MM.1S (cell line): ENCODE measurements around the gene RCC2.

Experiments
- DNase-seq: peaks from one replicate; pipeline ENCODE4 v3.0.0-alpha.2; 2015
- H2AFZ ChIP-seq: fragments of 300-600 bp; sonication (generic); 2 replicates; pipeline ENCODE4 v1.6.0; 2016; ENCODE audit warnings: antibody characterized with exemption, low read length
- H3F3A ChIP-seq: fragments of 300-600 bp; sonication (generic); 2 replicates; pipeline ENCODE4 v1.6.1; 2016; ENCODE audit warnings: mild to moderate bottlenecking, antibody characterized with exemption, low read length, moderate library complexity, mixed read lengths; ENCODE audit not compliant: insufficient read depth
- H3K27ac ChIP-seq: fragments of 300-600 bp; sonication (generic); 2 replicates; pipeline ENCODE4 v1.5.1; 2016; ENCODE audit warnings: mild to moderate bottlenecking, low read length
- H3K27me3 ChIP-seq: fragments of 300-600 bp; sonication (generic); replicated peaks from 2 replicates; pipeline ENCODE4 v1.6.0; 2016; ENCODE audit warnings: low read length; ENCODE audit not compliant: insufficient read depth
- H3K36me3 ChIP-seq: fragments of 300-600 bp; sonication (generic); replicated peaks from 2 replicates; pipeline ENCODE4 v1.6.1; 2016; ENCODE audit warnings: mild to moderate bottlenecking, low read length, mixed read lengths; ENCODE audit not compliant: insufficient read depth
- H3K4me1 ChIP-seq: fragments of 300-600 bp; sonication (generic); 2 replicates; pipeline ENCODE4 v1.6.1; 2016; ENCODE audit warnings: low read length, mixed read lengths
- H3K4me2 ChIP-seq: fragments of 300-600 bp; sonication (generic); 2 replicates; pipeline ENCODE4 v1.6.0; 2016; ENCODE audit warnings: low read depth, low read length
- H3K4me3 ChIP-seq: fragments of 300-600 bp; sonication (generic); 2 replicates; pipeline ENCODE4 v1.5.1; 2016; ENCODE audit warnings: low read length, mixed read lengths
- H3K79me2 ChIP-seq: fragments of 300-600 bp; sonication (generic); 2 replicates; pipeline ENCODE4 v1.6.1; 2016; ENCODE audit warnings: mixed run types, low read length, mixed read lengths
- H3K9ac ChIP-seq: fragments of 300-600 bp; sonication (generic); 2 replicates; pipeline ENCODE4 v1.6.1; 2016; ENCODE audit warnings: low read length, mixed read lengths
- H3K9me2 ChIP-seq: fragments of 300-600 bp; sonication (generic); replicated peaks from 2 replicates; pipeline ENCODE4 v1.6.1; 2016; ENCODE audit warnings: mild to moderate bottlenecking, low read length, mixed read lengths; ENCODE audit not compliant: insufficient read depth
- H3K9me3 ChIP-seq: fragments of 300-600 bp; sonication (generic); replicated peaks from 2 replicates; pipeline ENCODE4 v1.6.1; 2016; ENCODE audit warnings: mild to moderate bottlenecking, low read length, mixed read lengths; ENCODE audit not compliant: insufficient read depth
- H4K20me1 ChIP-seq: fragments of 300-600 bp; sonication (generic); 2 replicates; pipeline ENCODE4 v1.6.1; 2016; ENCODE audit warnings: mild to moderate bottlenecking, low read length, moderate library complexity, mixed read lengths; ENCODE audit not compliant: insufficient read depth
- EZH2 ChIP-seq: fragments of 300-600 bp; sonication (generic); optimal IDR thresholded peaks from 2 replicates; pipeline ENCODE3; 2017; ENCODE audit warnings: low read depth, mild to moderate bottlenecking, antibody characterized with exemption, low read length, mixed read lengths
- EZH2phosphoT487 ChIP-seq: fragments of 300-600 bp; sonication (generic); IDR thresholded peaks from 2 replicates; pipeline ENCODE4 v1.6.1; 2018; ENCODE audit warnings: antibody characterized with exemption, low read length
- TF ChIP-seq, protein P1 (sequence below): fragments of 300-600 bp; sonication (generic); IDR thresholded peaks from 2 replicates; pipeline ENCODE4 v1.5.1; 2016; ENCODE audit warnings: antibody characterized with exemption, low read length, mixed read lengths

RCC2 gene

DNA sequence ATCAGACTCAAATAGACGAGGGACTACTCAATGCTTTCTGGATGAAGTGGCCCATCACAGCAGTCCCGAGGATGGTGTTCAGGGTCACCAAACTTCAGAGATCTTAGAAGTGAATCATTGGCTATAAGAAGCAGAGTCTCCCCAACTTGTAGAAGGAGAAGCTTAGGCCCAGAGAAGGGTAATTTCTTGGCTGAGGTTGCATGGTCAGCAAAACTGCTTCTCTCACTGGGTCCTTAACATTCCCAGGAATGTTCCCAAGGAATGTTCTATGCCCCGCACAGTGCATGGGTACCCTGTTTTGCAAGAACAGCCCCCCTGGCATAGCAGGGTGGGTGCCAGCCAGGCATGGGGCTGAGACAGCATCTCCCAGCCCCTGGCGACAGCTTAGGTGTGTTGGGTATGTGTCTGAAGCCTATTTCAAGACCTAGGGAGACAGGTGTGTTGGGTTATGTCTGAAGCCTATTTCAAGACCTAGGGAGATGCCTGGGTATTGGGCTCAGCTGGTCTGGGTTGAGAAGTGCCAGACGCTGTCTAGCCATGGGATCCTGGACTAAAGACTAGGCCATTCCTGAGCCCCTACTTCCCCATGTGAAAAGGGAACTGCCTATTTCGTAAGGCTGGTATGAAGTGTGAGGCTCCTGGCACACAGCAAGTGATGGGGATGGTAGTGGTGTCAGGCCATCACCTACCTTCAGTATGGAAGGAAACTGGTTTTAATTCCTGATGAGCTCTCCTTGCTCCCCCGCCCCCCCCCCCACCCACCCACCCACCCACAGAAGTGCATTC lies 41.4 kb downstream of the RCC2 start:
- no peak for DNase-seq
- H3K36me3 ChIP-seq, result no peaks in the 10 kb centered on the region
- no peaks in the 10 kb centered on the region for H3K9me2 ChIP-seq
- H3K27me3 ChIP-seq, result peaks cover 20% of the 10 kb centered on the region; the same call in 1 of the 2 replicates
- no peak overlapping the region for H3K4me3 ChIP-seq
- no peaks in the 10 kb centered on the region for H3F3A ChIP-seq
- H3K27ac ChIP-seq, result no peak overlapping the region
- H3K79me2 ChIP-seq, result no peaks in the 10 kb centered on the region
- H2AFZ ChIP-seq, result no peak overlapping the region
- peaks cover 10% of the 10 kb centered on the region for H3K4me1 ChIP-seq
- TF ChIP-seq, protein P1, sequence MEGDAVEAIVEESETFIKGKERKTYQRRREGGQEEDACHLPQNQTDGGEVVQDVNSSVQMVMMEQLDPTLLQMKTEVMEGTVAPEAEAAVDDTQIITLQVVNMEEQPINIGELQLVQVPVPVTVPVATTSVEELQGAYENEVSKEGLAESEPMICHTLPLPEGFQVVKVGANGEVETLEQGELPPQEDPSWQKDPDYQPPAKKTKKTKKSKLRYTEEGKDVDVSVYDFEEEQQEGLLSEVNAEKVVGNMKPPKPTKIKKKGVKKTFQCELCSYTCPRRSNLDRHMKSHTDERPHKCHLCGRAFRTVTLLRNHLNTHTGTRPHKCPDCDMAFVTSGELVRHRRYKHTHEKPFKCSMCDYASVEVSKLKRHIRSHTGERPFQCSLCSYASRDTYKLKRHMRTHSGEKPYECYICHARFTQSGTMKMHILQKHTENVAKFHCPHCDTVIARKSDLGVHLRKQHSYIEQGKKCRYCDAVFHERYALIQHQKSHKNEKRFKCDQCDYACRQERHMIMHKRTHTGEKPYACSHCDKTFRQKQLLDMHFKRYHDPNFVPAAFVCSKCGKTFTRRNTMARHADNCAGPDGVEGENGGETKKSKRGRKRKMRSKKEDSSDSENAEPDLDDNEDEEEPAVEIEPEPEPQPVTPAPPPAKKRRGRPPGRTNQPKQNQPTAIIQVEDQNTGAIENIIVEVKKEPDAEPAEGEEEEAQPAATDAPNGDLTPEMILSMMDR, result no peak
- TF ChIP-seq EZH2, result no peak
- H3K4me2 ChIP-seq, result no peak overlapping the region
- no peaks in the 10 kb centered on the region for H4K20me1 ChIP-seq
- no peak overlapping the region for H3K9ac ChIP-seq
- H3K9me3 ChIP-seq, result no peaks in the 10 kb centered on the region

DNA sequence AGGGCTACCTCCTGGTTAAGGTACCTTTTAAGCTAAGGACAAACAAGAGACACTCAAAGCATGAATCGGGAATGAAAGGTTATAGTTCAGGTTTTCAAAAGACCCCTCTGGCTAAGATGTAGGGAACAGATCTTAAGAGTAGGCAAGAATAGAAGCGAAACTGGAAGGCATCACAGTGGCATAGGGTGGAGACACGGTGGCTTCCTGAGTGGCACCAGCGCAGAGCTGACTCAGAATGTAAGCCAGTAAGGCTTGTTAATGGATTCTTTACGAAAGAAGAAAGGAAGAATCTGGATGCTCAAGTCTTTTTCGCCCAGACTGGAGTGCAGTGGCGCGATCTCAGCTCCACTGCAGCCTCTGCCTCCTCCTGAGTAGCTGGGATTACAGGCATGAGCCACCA lies 46.2 kb downstream of the RCC2 start:
- Histone ChIP-seq H3F3A (no peaks in the 10 kb centered on the region), H3K9me2 (no peaks in the 10 kb centered on the region), H3K27ac (no peak overlapping the region), H3K79me2 (no peaks in the 10 kb centered on the region), H3K36me3 (no peaks in the 10 kb centered on the region), H2AFZ (0 out of 2 replicates have a peak overlapping the region, but pooled peaks have one; percentile 10), H3K27me3 (peaks cover 55% of the 10 kb centered on the region), H3K4me2 (peak overlapping the region; percentile 79), H3K9me3 (no peaks in the 10 kb centered on the region), H3K4me1 (peaks cover 12% of the 10 kb centered on the region), H3K4me3 (peak overlapping the region; percentile 17), H4K20me1 (no peaks in the 10 kb centered on the region), H3K9ac (no peak overlapping the region; the same call in 1 of the 2 replicates)
- TF ChIP-seq, protein P1, result no peak
- TF ChIP-seq EZH2phosphoT487 (no peak), EZH2 (no peak)
- no peak for DNase-seq

DNA sequence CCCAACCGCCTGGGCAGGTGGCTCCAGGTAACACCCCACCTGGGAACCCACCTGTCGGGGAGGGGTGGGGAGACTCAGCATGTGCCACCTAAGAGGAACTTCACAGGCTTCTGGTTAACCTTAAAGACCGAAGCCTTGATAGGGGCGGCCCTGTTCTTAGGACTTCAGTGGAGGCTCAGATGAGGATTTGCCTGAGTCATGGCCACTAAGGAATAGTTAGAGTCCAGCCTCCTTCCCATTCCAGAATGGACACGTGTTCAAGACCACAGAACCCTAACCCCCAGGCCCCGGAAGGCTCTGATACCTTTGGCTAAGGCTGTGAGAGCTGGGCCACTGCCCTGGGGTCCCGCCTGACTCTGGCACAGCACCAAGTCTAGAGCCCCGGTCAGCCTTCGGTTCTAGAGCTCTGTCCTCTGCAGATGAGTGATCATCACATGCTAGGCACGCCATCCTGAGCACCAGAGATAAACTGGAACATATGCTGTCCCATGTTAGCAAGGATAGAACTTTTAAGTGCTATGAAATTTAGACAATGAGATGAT lies 47.2 kb downstream of the RCC2 start:
- H3K79me2 ChIP-seq, result no peaks in the 10 kb centered on the region
- H3K27me3 ChIP-seq, result peaks cover 56% of the 10 kb centered on the region
- no peak for TF ChIP-seq EZH2
- TF ChIP-seq, protein P1, result no peak
- no peak for TF ChIP-seq EZH2phosphoT487

More for the DNA sequence above, 47.2 kb downstream of the RCC2 start:
- H4K20me1 ChIP-seq, result no peaks in the 10 kb centered on the region
- no peak overlapping the region for H3K4me2 ChIP-seq
- DNase-seq, result no peak
- H3K36me3 ChIP-seq, result no peaks in the 10 kb centered on the region
- no peak overlapping the region for H2AFZ ChIP-seq
- no peaks in the 10 kb centered on the region for H3K9me3 ChIP-seq
- no peak overlapping the region for H3K27ac ChIP-seq
- H3F3A ChIP-seq, result no peaks in the 10 kb centered on the region
- H3K4me1 ChIP-seq, result peaks cover 12% of the 10 kb centered on the region
- no peaks in the 10 kb centered on the region for H3K9me2 ChIP-seq
- no peak overlapping the region for H3K4me3 ChIP-seq
- H3K9ac ChIP-seq, result no peak overlapping the region
